Keratinocyte (primary cell): ENCODE measurements around the gene GALNT2. TPM values are rescaled to one million over a fixed set of nuclear protein-coding genes. Genes with fewer than 3 reads are reported as not detected.

Experiments
- DNase-seq: peaks from one replicate; pipeline ENCODE4 v3.0.0-alpha.2; 2011; ENCODE audit warnings: low read depth, missing footprints, low spot score
- FAIRE-seq: peaks from 2 replicates; lab custom pipeline; 2011; peaks lifted over from hg19 to GRCh38; lab: Jason Lieb, UNC
- H2AFZ ChIP-seq: 2 replicates; pipeline ENCODE4 v1.6.0; 2012; ENCODE audit warnings: low read length, control low read depth, inconsistent platforms; ENCODE audit not compliant: control insufficient read depth
- H3K27ac ChIP-seq: 2 replicates; pipeline ENCODE4 v1.5.1; 2011; ENCODE audit warnings: low read length; ENCODE audit not compliant: control insufficient read depth, insufficient read depth
- H3K27me3 ChIP-seq: 3 replicates; pipeline ENCODE4 v1.6.0; 2011; ENCODE audit warnings: low read length; ENCODE audit not compliant: control insufficient read depth, insufficient read depth; ENCODE audit errors: extremely low read depth
- H3K36me3 ChIP-seq, 2 experiments: 2 replicates in 1 of 2; 3 replicates in 1 of 2; pipeline ENCODE4 v1.5.1; 2011; ENCODE audit warnings: low read length in 2 of 2, mild to moderate bottlenecking in 1 of 2; ENCODE audit not compliant: control insufficient read depth in 2 of 2, insufficient read depth in 2 of 2; ENCODE audit errors: extremely low read depth in 1 of 2
- H3K4me1 ChIP-seq: 3 replicates; pipeline ENCODE4 v1.5.1; 2011; ENCODE audit warnings: low read length; ENCODE audit not compliant: control insufficient read depth, insufficient read depth; ENCODE audit errors: extremely low read depth
- H3K4me2 ChIP-seq: 3 replicates; pipeline ENCODE4 v1.6.0; 2011; ENCODE audit warnings: low read depth, low read length; ENCODE audit not compliant: control insufficient read depth, insufficient read depth; ENCODE audit errors: extremely low read depth
- H3K4me3 ChIP-seq, 3 experiments: fragments of 200-600 bp in 1 of 3; sonication (generic) in 1 of 3; 2 replicates in 2 of 3; 3 replicates in 1 of 3; pipeline ENCODE4 v1.5.1; 2011 to 2016; ENCODE audit warnings: low read length in 3 of 3, mild to moderate bottlenecking in 3 of 3, control low read depth in 2 of 3, inconsistent platforms in 1 of 3, low read depth in 1 of 3, mixed read lengths in 1 of 3, mixed run types in 1 of 3, moderate library complexity in 1 of 3; ENCODE audit not compliant: control insufficient read depth in 2 of 3, insufficient read depth in 2 of 3; ENCODE audit errors: extremely low read depth in 1 of 3
- H3K79me2 ChIP-seq: 2 replicates; pipeline ENCODE4 v1.6.0; 2012; ENCODE audit warnings: low read length; ENCODE audit not compliant: control insufficient read depth, insufficient read depth
- H3K9ac ChIP-seq: 3 replicates; pipeline ENCODE4 v1.6.0; 2011; ENCODE audit warnings: low read length; ENCODE audit not compliant: control insufficient read depth, insufficient read depth; ENCODE audit errors: extremely low read depth
- H3K9me1 ChIP-seq: 3 replicates; pipeline ENCODE4 v1.6.0; 2011; ENCODE audit warnings: low read length; ENCODE audit not compliant: control insufficient read depth, insufficient read depth; ENCODE audit errors: extremely low read depth
- H3K9me3 ChIP-seq: 2 replicates; pipeline ENCODE4 v1.5.1; 2012; ENCODE audit warnings: low read depth, low read length; ENCODE audit not compliant: control insufficient read depth
- H4K20me1 ChIP-seq: 3 replicates; pipeline ENCODE4 v1.6.0; 2011; ENCODE audit warnings: low read length; ENCODE audit not compliant: control insufficient read depth, insufficient read depth; ENCODE audit errors: extremely low read depth
- EZH2 ChIP-seq: IDR thresholded peaks from one replicate; pipeline ENCODE4 v1.6.1; 2012; ENCODE audit warnings: inconsistent platforms, mild to moderate bottlenecking, low read length, moderate library complexity
- dilution Hi-C: fragments of 300-500 bp; cut with MboI; formaldehyde crosslinking; loops from one replicate; pipeline ENCODE4 v1.7.0; 2020; ENCODE audit warnings: low sequenced_read_pairs; ENCODE audit not compliant: extremely low pct_ligation_motif_present
- polyA plus RNA-seq, 5 experiments: library from polyadenylated mRNA; depleted of rRNA in 3 of 5; stranded (reverse) in 3 of 5; stranded (forward) in 1 of 5; unstranded in 1 of 5; fragments of >200 nt; gene quantifications; 1 replicate in 1 of 5; 2 replicates in 3 of 5; 3 replicates in 1 of 5; pipeline versions ENCODE4 v1.2.1 to v1.2.3, GENCODE V29; 2011 to 2012; ENCODE audit warnings: missing spikeins in 2 of 5, low read depth in 1 of 5, low replicate concordance in 1 of 5
- TF ChIP-seq, protein P1 (sequence below), 3 experiments: IDR thresholded peaks in 1 of 3; conservative IDR thresholded peaks in 1 of 3; optimal IDR thresholded peaks in 1 of 3; 2 replicates in 2 of 3; 3 replicates in 1 of 3; pipeline versions ENCODE3 to v1.5.1; 2011; ENCODE audit warnings: low read length in 3 of 3, mild to moderate bottlenecking in 3 of 3, moderate library complexity in 2 of 3, control low read depth in 1 of 3, inconsistent platforms in 1 of 3; ENCODE audit not compliant: insufficient read depth in 2 of 3; ENCODE audit errors: extremely low read depth in 1 of 3

The GALNT2 gene
- polyA plus RNA-seq, 1 donor (not counting 4 experiments of a cell fraction or from before 2014, with no cell fraction given): 61.7 TPM

DNA sequence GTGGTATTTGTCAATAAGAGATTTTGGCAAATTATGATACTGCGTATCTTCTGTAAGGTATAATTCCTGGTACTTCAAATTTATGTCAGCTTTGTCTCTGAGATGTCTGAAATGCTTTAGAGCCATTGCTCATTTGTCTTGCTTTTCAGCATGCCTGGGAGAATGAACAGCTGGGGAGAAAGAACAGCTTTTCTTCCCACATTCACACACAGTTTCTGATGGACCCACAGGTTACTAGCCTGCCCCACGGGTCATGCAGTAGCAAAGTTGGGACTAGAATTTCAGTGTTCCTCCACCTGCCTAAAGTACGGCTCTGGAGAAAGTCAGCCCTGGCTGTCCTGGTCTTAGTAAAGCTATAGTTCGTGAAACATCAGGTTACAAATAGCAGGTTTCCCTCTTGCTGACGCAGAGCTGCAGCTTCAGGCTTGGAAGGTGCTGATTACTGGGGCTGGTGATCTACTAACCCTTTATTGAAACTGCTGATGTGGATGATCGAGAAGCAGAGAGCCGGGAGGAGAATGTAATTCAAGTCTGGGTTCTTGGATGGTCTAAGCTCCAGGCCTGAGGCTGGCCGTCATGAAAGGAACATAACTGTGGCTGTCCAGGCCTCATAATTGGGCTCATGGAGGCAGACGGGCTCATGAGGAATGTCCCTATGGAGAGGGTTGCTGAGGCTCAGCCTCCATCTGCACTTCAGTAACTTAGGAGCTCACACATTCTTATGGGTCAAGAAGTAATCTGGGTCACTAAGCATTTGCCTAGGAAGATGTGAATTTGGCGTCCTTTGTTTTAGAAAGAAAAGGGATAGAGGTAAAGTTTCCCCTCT is 12.4 kb downstream of the GALNT2 start:
- no peak overlapping the region for H3K27ac ChIP-seq
- dilution Hi-C loops: no loop called here
- H3K4me1 ChIP-seq: peaks cover 24% of the 10 kb centered on the region
- H3K36me3 ChIP-seq: peaks cover 5 to 10% of the 10 kb centered on the region in 2 experiments
- H3K4me2 ChIP-seq: no peak overlapping the region
- H3K9me3 ChIP-seq: peaks cover 8% of the 10 kb centered on the region
- H4K20me1 ChIP-seq: no peaks in the 10 kb centered on the region
- H3K9me1 ChIP-seq: no peaks in the 10 kb centered on the region
- no peak for TF ChIP-seq EZH2
- TF ChIP-seq, protein P1, sequence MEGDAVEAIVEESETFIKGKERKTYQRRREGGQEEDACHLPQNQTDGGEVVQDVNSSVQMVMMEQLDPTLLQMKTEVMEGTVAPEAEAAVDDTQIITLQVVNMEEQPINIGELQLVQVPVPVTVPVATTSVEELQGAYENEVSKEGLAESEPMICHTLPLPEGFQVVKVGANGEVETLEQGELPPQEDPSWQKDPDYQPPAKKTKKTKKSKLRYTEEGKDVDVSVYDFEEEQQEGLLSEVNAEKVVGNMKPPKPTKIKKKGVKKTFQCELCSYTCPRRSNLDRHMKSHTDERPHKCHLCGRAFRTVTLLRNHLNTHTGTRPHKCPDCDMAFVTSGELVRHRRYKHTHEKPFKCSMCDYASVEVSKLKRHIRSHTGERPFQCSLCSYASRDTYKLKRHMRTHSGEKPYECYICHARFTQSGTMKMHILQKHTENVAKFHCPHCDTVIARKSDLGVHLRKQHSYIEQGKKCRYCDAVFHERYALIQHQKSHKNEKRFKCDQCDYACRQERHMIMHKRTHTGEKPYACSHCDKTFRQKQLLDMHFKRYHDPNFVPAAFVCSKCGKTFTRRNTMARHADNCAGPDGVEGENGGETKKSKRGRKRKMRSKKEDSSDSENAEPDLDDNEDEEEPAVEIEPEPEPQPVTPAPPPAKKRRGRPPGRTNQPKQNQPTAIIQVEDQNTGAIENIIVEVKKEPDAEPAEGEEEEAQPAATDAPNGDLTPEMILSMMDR (optimal IDR thresholded peaks at IDR 0.05 in 1 of 3, IDR thresholded peaks at IDR 0.05 in 1 of 3, conservative IDR thresholded peaks at IDR 0.05 in 1 of 3; ENCODE audit: extremely low read depth in 1 of 3, insufficient read depth in 2 of 3, low read length in 3 of 3): no peak
- H3K9ac ChIP-seq: no peak overlapping the region
- H3K27me3 ChIP-seq: no peaks in the 10 kb centered on the region
- DNase-seq (no peak), FAIRE-seq (no peak)
- H3K79me2 ChIP-seq: peaks cover 94% of the 10 kb centered on the region
- no peak overlapping the region for H3K4me3 ChIP-seq
- no peak overlapping the region for H2AFZ ChIP-seq

DNA sequence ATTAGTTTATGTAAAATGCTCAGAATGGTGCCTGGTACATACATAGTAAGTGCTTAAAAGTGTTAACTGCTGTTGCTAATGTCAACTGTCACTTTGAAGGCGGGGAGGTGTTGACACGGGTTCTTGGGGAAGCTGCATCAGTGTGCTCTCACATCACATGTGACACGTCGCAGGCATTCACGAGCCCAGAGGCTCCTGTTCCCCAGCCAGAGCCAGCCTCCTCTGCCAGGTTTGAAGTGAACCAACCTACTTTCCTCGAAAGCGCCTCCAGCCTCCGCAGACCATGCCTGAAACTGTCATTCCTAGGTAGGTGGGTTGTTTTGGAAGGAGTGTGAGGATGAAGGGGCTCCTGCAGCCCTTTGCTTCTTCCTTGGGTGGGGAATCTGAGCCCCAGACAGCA is 13.8 kb downstream of the GALNT2 start:
- H3K9me3 ChIP-seq: peaks cover 8% of the 10 kb centered on the region
- peaks cover 3 to 10% of the 10 kb centered on the region in 2 experiments for H3K36me3 ChIP-seq
- dilution Hi-C loops: no loop called here
- H3K4me3 ChIP-seq: no peak overlapping the region
- DNase-seq: no peak
- no peaks in the 10 kb centered on the region for H4K20me1 ChIP-seq
- no peak overlapping the region for H2AFZ ChIP-seq
- TF ChIP-seq, protein P1 (optimal IDR thresholded peaks at IDR 0.05 in 1 of 3, IDR thresholded peaks at IDR 0.05 in 1 of 3, conservative IDR thresholded peaks at IDR 0.05 in 1 of 3; ENCODE audit: extremely low read depth in 1 of 3, insufficient read depth in 2 of 3, low read length in 3 of 3): no peak
- no peak for TF ChIP-seq EZH2
- H3K9ac ChIP-seq: no peak overlapping the region
- H3K9me1 ChIP-seq: no peaks in the 10 kb centered on the region
- peaks cover 36% of the 10 kb centered on the region for H3K4me1 ChIP-seq
- H3K27me3 ChIP-seq: no peaks in the 10 kb centered on the region
- no peak overlapping the region for H3K4me2 ChIP-seq
- no peak for FAIRE-seq
- H3K27ac ChIP-seq: no peak overlapping the region
- H3K79me2 ChIP-seq: peaks cover 82% of the 10 kb centered on the region
